Kidney (tissue), 14 donors: ENCODE results near the gene MPDZ. TPM values are rescaled to one million over a fixed set of nuclear protein-coding genes. Genes with fewer than 3 reads are reported as not detected.
"Not testable (repeated sequence)": the region's sequence is repeated elsewhere in the genome, so short reads cannot be mapped to it uniquely, and the experiment has no call there.

ENCODE experiments used
- DNase-seq, 5 donors: peaks; one replicate each; pipeline ENCODE4 v3.0.0-alpha.2; 2013 to 2020
- FAIRE-seq: peaks from 2 replicates; lab custom pipeline; 2012; peaks lifted over from hg19 to GRCh38; lab: Jason Lieb, UNC
- H3K27ac ChIP-seq, 2 donors: one replicate each; pipeline ENCODE4 v1.7.0; 2013; ENCODE audit warnings: low read depth in 2 of 2, low read length in 2 of 2, inconsistent platforms in 1 of 2
- H3K27me3 ChIP-seq: one replicate; pipeline ENCODE4 v1.7.1; 2013; ENCODE audit warnings: low read length, inconsistent platforms; ENCODE audit not compliant: control insufficient read depth, insufficient read depth
- H3K36me3 ChIP-seq, 3 donors: one replicate each; pipeline versions ENCODE4 v1.7.0 to v1.7.1; 2013; ENCODE audit warnings: low read length in 3 of 3, control low read depth in 1 of 3, inconsistent platforms in 1 of 3; ENCODE audit not compliant: insufficient read depth in 3 of 3, control insufficient read depth in 2 of 3
- H3K4me1 ChIP-seq, 3 donors: one replicate each; pipeline versions ENCODE4 v1.7.0 to v1.7.1; 2013; ENCODE audit warnings: low read length in 3 of 3, inconsistent platforms in 1 of 3, low read depth in 1 of 3; ENCODE audit not compliant: control insufficient read depth in 2 of 3, insufficient read depth in 2 of 3
- H3K4me3 ChIP-seq, 3 donors: one replicate each; pipeline versions ENCODE4 v1.7.0 to v1.8.1; 2013; ENCODE audit warnings: low read length in 3 of 3, control low read depth in 1 of 3, inconsistent platforms in 1 of 3
- H3K9ac ChIP-seq, 3 donors: one replicate each; pipeline versions ENCODE4 v1.7.0 to v1.7.1; 2013; ENCODE audit warnings: low read length in 3 of 3, control low read depth in 1 of 3, inconsistent platforms in 1 of 3
- H3K9me3 ChIP-seq, 3 donors: one replicate each; pipeline versions ENCODE4 v1.7.0 to v1.7.1; 2013; ENCODE audit warnings: low read length in 3 of 3, control low read depth in 1 of 3, inconsistent platforms in 1 of 3; ENCODE audit not compliant: control insufficient read depth in 2 of 3, insufficient read depth in 1 of 3
- CTCF ChIP-seq: IDR thresholded peaks from 3 replicates; pipeline ENCODE4 v1.5.1; 2012; ENCODE audit warnings: mild to moderate bottlenecking, moderate library complexity, borderline replicate concordance; ENCODE audit not compliant: insufficient read depth; ENCODE audit errors: extremely low read depth
- intact Hi-C: fragments of 100-400 bp; cut with DNase I; formaldehyde crosslinking; loops from one replicate; pipeline ENCODE4 v1.11.1; 2022
- polyA plus RNA-seq: library from polyadenylated mRNA; stranded (reverse); fragments of 350-450 nt; fragmentation: Illumina TruSeq; extraction: RNeasy Lipid Tissue Mini Kit (QIAGEN cat#74804); gene quantifications from one replicate; pipeline ENCODE4 v1.2.3, GENCODE V29; 2014; ENCODE audit warnings: low read depth, low replicate concordance; ENCODE audit not compliant: insufficient read depth
- total RNA-seq: library from RNA; stranded (reverse); fragmentation: NEBNext Ultra II Directional; extraction: Animal tissue kit (Norgen Biotek cat#: 25700); gene quantifications from one replicate; pipeline ENCODE4 v1.2.1, GENCODE V29; 2021
- donor health status: control.
- donor health status: control.
- donor health status: control.
- donor health status: control.
- donor health status: control.
- donor health status: DM: yes; HTN: yes; CAD: no.
- donor health status: Normal renal cell carcinoma (clear cell type).

MPDZ gene
- total and polyA plus RNA-seq, 2 donors from 2014 or later: 18.5 to 25.1 TPM

GRCh38 chr9:13224366-13224765, 55.1 kb downstream of the MPDZ start:
- FAIRE-seq: no peak
- H3K4me1 ChIP-seq: no peaks in the 10 kb centered on the region

GRCh38 chr9:13222733-13223132, 56.8 kb downstream of the MPDZ start:
- FAIRE-seq, H3K4me1 ChIP-seq: not testable (repeated sequence)

More at GRCh38 chr9:13224366-13224765, 55.1 kb downstream of the MPDZ start:
- H3K27me3 ChIP-seq: no peaks in the 10 kb centered on the region
- H3K4me3 ChIP-seq: no peak overlapping the region
- H3K9me3 ChIP-seq: no peaks in the 10 kb centered on the region
- H3K36me3 ChIP-seq: peaks cover 0 to 6% (median 0%) of the 10 kb centered on the region in 3 donors
- intact Hi-C loops: no loop called here
- TF ChIP-seq CTCF: no peak
- H3K27ac ChIP-seq: no peak overlapping the region
- no peak overlapping the region for H3K9ac ChIP-seq
- no peak for DNase-seq

GRCh38 chr9:13221741-13222140, 57.8 kb downstream of the MPDZ start:
- no peaks in the 10 kb centered on the region for H3K27me3 ChIP-seq
- H3K9me3 ChIP-seq: no peaks in the 10 kb centered on the region
- no peaks in the 10 kb centered on the region for H3K4me1 ChIP-seq
- H3K36me3 ChIP-seq: peaks cover 0 to 6% (median 0%) of the 10 kb centered on the region in 3 donors
- H3K27ac ChIP-seq: no peak overlapping the region
- no peak for FAIRE-seq
- no peak for TF ChIP-seq CTCF
- no peak overlapping the region for H3K9ac ChIP-seq
- no peak for DNase-seq
- intact Hi-C loops: no loop called here
- H3K4me3 ChIP-seq: no peak overlapping the region

More at GRCh38 chr9:13222733-13223132, 56.8 kb downstream of the MPDZ start:
- H3K4me3 ChIP-seq, H3K9me3 ChIP-seq, DNase-seq, H3K36me3 ChIP-seq, H3K27ac ChIP-seq, H3K27me3 ChIP-seq, intact Hi-C loops, H3K9ac ChIP-seq: not testable (repeated sequence)

- no peaks in the 10 kb centered on the region for H3K4me1 ChIP-seq
- DNase-seq: no peak
- H3K27ac ChIP-seq: no peak overlapping the region
- H3K36me3 ChIP-seq: peaks cover 0 to 6% (median 0%) of the 10 kb centered on the region in 3 donors
- H3K27me3 ChIP-seq: no peaks in the 10 kb centered on the region
- H3K9ac ChIP-seq: no peak overlapping the region
- no peaks in the 10 kb centered on the region for H3K9me3 ChIP-seq
- no peak for FAIRE-seq
- intact Hi-C loops: no loop called here
- H3K4me3 ChIP-seq: no peak overlapping the region
- no peak for TF ChIP-seq CTCF
Observed at GRCh38 chr9:13220837-13221236, 58.7 kb downstream of the MPDZ start.
